ENCODE results near the gene ADPGK. TPM values are rescaled to one million over a fixed set of nuclear protein-coding genes. Genes with fewer than 3 reads are reported as not detected.
A peak's percentile ranks its signal among the peaks of the same experiment; 100 is the strongest.

The ADPGK gene
- total RNA-seq, 1 experiment from 2014 or later: 52.9 TPM

DNA sequence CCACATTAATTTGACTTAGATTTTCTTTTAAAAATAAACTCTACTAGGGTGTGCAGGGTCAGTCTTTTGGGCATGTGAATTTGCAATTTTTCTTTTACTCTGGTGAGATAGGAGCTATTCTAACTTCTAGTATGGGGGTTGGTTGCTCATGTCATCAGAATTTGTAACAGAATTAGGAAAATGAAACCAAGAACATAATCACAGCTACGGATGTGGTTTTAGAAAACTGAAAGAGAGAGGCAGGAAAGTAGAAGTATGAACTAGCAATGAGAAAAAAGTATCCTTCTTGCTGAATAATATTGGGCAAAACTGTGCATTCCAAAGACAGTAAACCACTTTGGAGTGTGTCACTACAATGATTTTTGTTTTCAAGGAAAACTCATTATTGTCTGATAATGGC lies 43.3 kb downstream of the ADPGK start:
- no TSS peak for BruUV-seq (replicated peaks)
- Histone ChIP-seq H3K4me2 (ENCODE audit: low read length) (no peak overlapping the region), H3K27ac (ENCODE audit: low read length) (no peak overlapping the region), H3K4me3 (ENCODE audit: low read length) (no peak overlapping the region), H3K36me3 (ENCODE audit: low read depth, low read length) (peaks cover 13% of the 10 kb centered on the region), H2AFZ (ENCODE audit: low read length) (no peak overlapping the region), H3K79me2 (ENCODE audit: low read length) (no peaks in the 10 kb centered on the region), H3F3A (ENCODE audit: low read length, unreplicated experiment) (no peaks in the 10 kb centered on the region), H3K9me3 (ENCODE audit: low read length) (no peaks in the 10 kb centered on the region), H3K4me1 (ENCODE audit: insufficient read depth, low read length) (0 out of 2 replicates have a peak, but pooled peaks cover 5% of the 10 kb centered on the region), H4K20me1 (ENCODE audit: low read length) (no peaks in the 10 kb centered on the region), H3K9me2 (replicated peaks; ENCODE audit: low read length) (no peaks in the 10 kb centered on the region), H3K9ac (ENCODE audit: low read length) (no peak overlapping the region), H3K27me3 (ENCODE audit: low read length) (no peaks in the 10 kb centered on the region)
- intact Hi-C loops (cut with micrococcal nuclease): no loop called here
- ChIA-PET POLR2A (ENCODE audit: unreplicated experiment) (no interaction called here), CTCF (no interaction called here)
- DNase-seq (no peak), ATAC-seq (no peak)
- TF ChIP-seq EZH2phosphoT487 (IDR thresholded peaks at IDR 0.05; ENCODE audit: borderline replicate concordance, low read length) (no peak), CTCF (conservative IDR thresholded peaks at IDR 0.05; ENCODE audit: low read depth, low read length) (no peak), EZH2 (IDR thresholded peaks at IDR 0.05; ENCODE audit: low read length, unreplicated experiment) (no peak)

DNA sequence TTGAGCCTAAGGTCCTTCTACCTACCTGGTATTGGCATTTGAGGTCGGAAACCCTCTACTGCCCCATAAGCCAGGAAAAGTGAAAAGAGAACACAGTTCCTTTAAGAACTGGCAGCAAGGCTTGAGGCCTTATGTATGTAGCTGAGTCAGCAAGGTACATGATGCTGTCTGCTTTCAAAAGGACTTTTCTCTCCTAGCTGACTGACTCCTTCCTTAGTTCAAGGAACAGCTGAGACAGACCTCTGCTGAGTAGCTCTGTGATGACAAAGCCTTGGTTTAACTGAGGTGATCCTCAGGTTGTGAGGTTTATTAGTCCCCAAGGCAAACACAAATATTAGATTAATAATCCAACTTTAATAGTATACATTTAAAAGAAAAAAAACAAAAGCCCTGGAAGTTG lies 45.8 kb downstream of the ADPGK start:
- no peak overlapping the region for H3K27ac ChIP-seq (ENCODE audit: low read length)
- TF ChIP-seq CTCF (conservative IDR thresholded peaks at IDR 0.05; ENCODE audit: low read depth, low read length) (no peak), EZH2phosphoT487 (IDR thresholded peaks at IDR 0.05; ENCODE audit: borderline replicate concordance, low read length) (no peak), EZH2 (IDR thresholded peaks at IDR 0.05; ENCODE audit: low read length, unreplicated experiment) (no peak)
- H3K9me3 ChIP-seq (ENCODE audit: low read length): no peaks in the 10 kb centered on the region
- POLR2A ChIA-PET (ENCODE audit: unreplicated experiment): no interaction called here
- H3K79me2 ChIP-seq (ENCODE audit: low read length): no peaks in the 10 kb centered on the region
- no peaks in the 10 kb centered on the region for H3K9me2 ChIP-seq (replicated peaks; ENCODE audit: low read length)
- no peaks in the 10 kb centered on the region for H4K20me1 ChIP-seq (ENCODE audit: low read length)
- DNase-seq (no peak), ATAC-seq (peak; percentile 24; the same call in 1 of the 2 replicates)
- no peak overlapping the region for H3K4me3 ChIP-seq (ENCODE audit: low read length)
- peaks cover 13% of the 10 kb centered on the region for H3K36me3 ChIP-seq (ENCODE audit: low read depth, low read length)
- intact Hi-C loops (cut with micrococcal nuclease): no loop called here
- H3K4me1 ChIP-seq (ENCODE audit: insufficient read depth, low read length): 0 out of 2 replicates have a peak, but pooled peaks cover 5% of the 10 kb centered on the region
- H3F3A ChIP-seq (ENCODE audit: low read length, unreplicated experiment): no peaks in the 10 kb centered on the region
- H3K9ac ChIP-seq (ENCODE audit: low read length): no peak overlapping the region
- H2AFZ ChIP-seq (ENCODE audit: low read length): no peak overlapping the region
- CTCF ChIA-PET: no interaction called here
- BruUV-seq (replicated peaks): no TSS peak
- H3K4me2 ChIP-seq (ENCODE audit: low read length): no peak overlapping the region
- H3K27me3 ChIP-seq (ENCODE audit: low read length): no peaks in the 10 kb centered on the region

DNA sequence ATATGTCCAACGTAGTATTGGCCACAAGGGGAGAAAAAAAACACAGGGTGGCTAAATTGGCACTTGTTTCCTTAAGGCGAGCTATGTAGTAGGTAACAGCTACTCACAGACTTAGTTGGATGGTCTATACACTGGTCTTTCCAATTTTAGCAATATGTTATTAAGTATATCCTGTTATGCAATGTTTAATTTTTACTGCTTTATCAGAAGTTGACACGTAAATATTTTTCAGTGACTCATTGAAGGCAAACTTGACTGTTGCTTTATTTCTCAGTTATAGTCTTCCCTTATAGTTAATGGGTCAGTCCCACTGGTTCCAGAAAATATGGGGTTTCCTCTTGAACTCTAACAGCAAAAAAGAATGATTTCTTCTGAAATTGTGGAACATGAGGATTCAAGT lies 46.5 kb downstream of the ADPGK start:
- TF ChIP-seq EZH2phosphoT487 (IDR thresholded peaks at IDR 0.05; ENCODE audit: borderline replicate concordance, low read length) (no peak), CTCF (conservative IDR thresholded peaks at IDR 0.05; ENCODE audit: low read depth, low read length) (no peak), EZH2 (IDR thresholded peaks at IDR 0.05; ENCODE audit: low read length, unreplicated experiment) (no peak)
- Histone ChIP-seq H3K36me3 (ENCODE audit: low read depth, low read length) (peaks cover 13% of the 10 kb centered on the region), H3K4me2 (ENCODE audit: low read length) (no peak overlapping the region), H3K27me3 (ENCODE audit: low read length) (no peaks in the 10 kb centered on the region), H3K9me2 (replicated peaks; ENCODE audit: low read length) (no peaks in the 10 kb centered on the region), H3K9me3 (ENCODE audit: low read length) (no peaks in the 10 kb centered on the region), H3K4me1 (ENCODE audit: insufficient read depth, low read length) (0 out of 2 replicates have a peak, but pooled peaks cover 5% of the 10 kb centered on the region), H3F3A (ENCODE audit: low read length, unreplicated experiment) (no peaks in the 10 kb centered on the region), H2AFZ (ENCODE audit: low read length) (no peak overlapping the region), H3K4me3 (ENCODE audit: low read length) (no peak overlapping the region), H3K79me2 (ENCODE audit: low read length) (no peaks in the 10 kb centered on the region), H3K27ac (ENCODE audit: low read length) (no peak overlapping the region), H4K20me1 (ENCODE audit: low read length) (no peaks in the 10 kb centered on the region), H3K9ac (ENCODE audit: low read length) (no peak overlapping the region)
- ChIA-PET POLR2A (ENCODE audit: unreplicated experiment) (no interaction called here), CTCF (no interaction called here)
- intact Hi-C loops (cut with micrococcal nuclease): no loop called here
- BruUV-seq (replicated peaks): no TSS peak
- DNase-seq (no peak), ATAC-seq (peak; percentile 27)

All from PC-3 (cell line).